ENCODE measurements around the gene TEX12. TPM values are rescaled to one million over a fixed set of nuclear protein-coding genes. Genes with fewer than 3 reads are reported as not detected.

TEX12 gene
- total RNA-seq, 3 donors from 2014 or later = 1.2 to 1.3 TPM; not detected in 1

GRCh38 chr11:112128483-112129121, 38.6 kb upstream of the TEX12 start:
- peak; percentile 74 to 82 for DNase-seq (ENCODE audit: low spot score in 2 of 2)
- no peaks in the 10 kb centered on the region for H3K9me3 ChIP-seq
- intact Hi-C loops (cut with DNase I; ENCODE audit: low total_unique reads) = no loop called here
- no peaks in the 10 kb centered on the region for H3K27me3 ChIP-seq
- no peak overlapping the region for H3K4me3 ChIP-seq
- no peaks in the 10 kb centered on the region for H3K36me3 ChIP-seq
- no peaks in the 10 kb centered on the region for H3K4me1 ChIP-seq
- TF ChIP-seq CTCF (IDR thresholded peaks at IDR 0.05) = no peak
- no peak for TF ChIP-seq POLR2AphosphoS5 (IDR thresholded peaks at IDR 0.05)
- TF ChIP-seq POLR2A (IDR thresholded peaks at IDR 0.05) = no peak
- peak overlapping the region; percentile 5 to 53 for H3K27ac ChIP-seq

- H3K4me1 ChIP-seq = no peaks in the 10 kb centered on the region
- no peaks in the 10 kb centered on the region for H3K27me3 ChIP-seq
- DNase-seq (ENCODE audit: low spot score in 2 of 2) = no peak
- TF ChIP-seq CTCF (IDR thresholded peaks at IDR 0.05) (no peak), POLR2A (IDR thresholded peaks at IDR 0.05) (no peak), POLR2AphosphoS5 (IDR thresholded peaks at IDR 0.05) (no peak)
- no peak overlapping the region for H3K27ac ChIP-seq
- no peak overlapping the region for H3K4me3 ChIP-seq
- no peaks in the 10 kb centered on the region for H3K36me3 ChIP-seq
- H3K9me3 ChIP-seq = no peaks in the 10 kb centered on the region
- intact Hi-C loops (cut with DNase I; ENCODE audit: low total_unique reads) = no loop called here
Observed at GRCh38 chr11:112129656-112130055, 37.5 kb upstream of the TEX12 start.

- DNase-seq (ENCODE audit: low spot score in 2 of 2) = no peak
- Histone ChIP-seq H3K4me3 (no peak overlapping the region), H3K27me3 (no peaks in the 10 kb centered on the region), H3K9me3 (no peaks in the 10 kb centered on the region), H3K36me3 (no peaks in the 10 kb centered on the region), H3K27ac (no peak overlapping the region), H3K4me1 (no peaks in the 10 kb centered on the region)
- TF ChIP-seq POLR2A (IDR thresholded peaks at IDR 0.05) (no peak), POLR2AphosphoS5 (IDR thresholded peaks at IDR 0.05) (no peak), CTCF (IDR thresholded peaks at IDR 0.05) (no peak)
- intact Hi-C loops (cut with DNase I; ENCODE audit: low total_unique reads) = no loop called here
Observed at GRCh38 chr11:112132737-112133136, 34.4 kb upstream of the TEX12 start.

GRCh38 chr11:112134473-112134872, 32.7 kb upstream of the TEX12 start:
- no peaks in the 10 kb centered on the region for H3K36me3 ChIP-seq
- no peaks in the 10 kb centered on the region for H3K4me1 ChIP-seq
- intact Hi-C loops (cut with DNase I; ENCODE audit: low total_unique reads) = no loop called here
- no peak for TF ChIP-seq CTCF (IDR thresholded peaks at IDR 0.05)
- no peak for TF ChIP-seq POLR2AphosphoS5 (IDR thresholded peaks at IDR 0.05)
- no peak for TF ChIP-seq POLR2A (IDR thresholded peaks at IDR 0.05)
- H3K4me3 ChIP-seq = no peak overlapping the region
- no peak for DNase-seq (ENCODE audit: low spot score in 2 of 2)
- H3K27me3 ChIP-seq = no peaks in the 10 kb centered on the region
- no peaks in the 10 kb centered on the region for H3K9me3 ChIP-seq
- H3K27ac ChIP-seq = no peak overlapping the region

- no peaks in the 10 kb centered on the region for H3K36me3 ChIP-seq
- no peak for TF ChIP-seq CTCF (IDR thresholded peaks at IDR 0.05)
- TF ChIP-seq POLR2A (IDR thresholded peaks at IDR 0.05) = no peak
- no peak for TF ChIP-seq POLR2AphosphoS5 (IDR thresholded peaks at IDR 0.05)
- H3K9me3 ChIP-seq = no peaks in the 10 kb centered on the region
- intact Hi-C loops (cut with DNase I; ENCODE audit: low total_unique reads) = no loop called here
- no peak for DNase-seq (ENCODE audit: low spot score in 2 of 2)
- no peak overlapping the region for H3K27ac ChIP-seq
- H3K4me1 ChIP-seq = no peaks in the 10 kb centered on the region
- H3K27me3 ChIP-seq = no peaks in the 10 kb centered on the region
- H3K4me3 ChIP-seq = no peak overlapping the region
Observed at GRCh38 chr11:112143597-112143996, 23.6 kb upstream of the TEX12 start.
